Measurements from ENCODE around the gene SLFNL1. TPM values are rescaled to one million over a fixed set of nuclear protein-coding genes. Genes with fewer than 3 reads are reported as not detected.

Gene SLFNL1
- total RNA-seq (2022; extraction: Qiagen RNA extraction; ENCODE audit: low read depth), result 0.03 TPM in 1 of 5 replicates, not detected in the others

DNA sequence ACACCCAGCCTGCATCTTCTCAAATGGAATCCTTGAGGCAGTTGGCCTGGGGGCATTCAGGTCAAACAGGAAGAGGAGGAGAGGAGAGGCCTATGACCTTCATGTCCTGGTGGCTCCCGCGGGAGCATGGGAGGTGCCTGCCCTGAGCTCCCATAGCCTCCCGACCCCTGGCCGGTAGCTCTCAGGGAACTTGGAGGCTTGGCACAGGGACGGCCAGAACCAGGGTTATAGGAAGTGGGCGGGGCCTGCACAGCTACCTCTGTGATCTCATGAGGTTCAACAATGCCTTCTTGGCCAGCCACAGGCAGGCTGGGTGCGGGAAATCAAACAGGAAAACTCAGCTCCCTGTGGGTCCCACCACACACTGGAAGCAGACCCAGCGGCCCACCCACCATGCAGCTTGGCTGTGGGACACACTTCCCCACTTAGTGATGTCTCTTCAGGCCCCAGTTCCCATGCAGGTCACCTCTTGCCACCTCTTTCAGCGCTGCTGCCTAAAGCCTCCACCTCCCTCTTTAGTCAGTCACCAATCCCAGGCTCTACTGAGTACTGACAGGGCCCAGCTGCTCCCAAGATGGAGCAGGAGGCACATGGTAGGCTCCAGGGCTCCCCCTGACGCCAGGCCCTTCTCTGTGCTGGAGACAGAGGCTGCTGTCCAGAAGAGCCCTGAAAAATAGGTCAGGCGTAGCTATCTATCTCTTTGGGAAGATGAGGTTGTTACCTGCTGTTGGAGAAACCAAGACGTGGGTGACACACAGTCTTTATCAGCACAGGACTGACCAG lies at the start of gene SLFNL1:
SLFNL1 (minus strand) TSS at position 200 of the 783 bp plus-strand sequence. CDS start 1,065 bp downstream, outside the sequence.

GRCh38 chr1:40979241-40980067 lies 42.1 kb downstream of the SLFNL1 start, which contains the start of gene CTPS1:
Gene CTPS1, plus strand, starts transcription at chr1:40979696. Its CDS starts 3,595 bp downstream, at chr1:40983291.

Other genes starting within 250 kb of the SLFNL1 start
- 0.14 to 0.39 TPM (median 0.25 TPM) in 5 replicates for gene KCNQ4, start 237.9 kb downstream of the SLFNL1 start, total RNA-seq (2022; extraction: Qiagen RNA extraction; ENCODE audit: low read depth)
- 25.2 to 62.6 TPM (median 52.3 TPM) in 5 replicates for gene CITED4, start 159.4 kb downstream of the SLFNL1 start, total RNA-seq (2022; extraction: Qiagen RNA extraction; ENCODE audit: low read depth)
- gene CTPS1, start 42.0 kb downstream of the SLFNL1 start, total RNA-seq (2022; extraction: Qiagen RNA extraction; ENCODE audit: low read depth), result 80.1 to 110 TPM (median 89.9 TPM) in 5 replicates
- 11.0 to 13.4 TPM (median 12.6 TPM) in 5 replicates for gene SCMH1, start 220.6 kb upstream of the SLFNL1 start, total RNA-seq (2022; extraction: Qiagen RNA extraction; ENCODE audit: low read depth)

Data from A549 treated with CpdA at 1 μM for 4 hours (cell line).